SIG-M5 treated with dmso at 0.1 percent for 504 hours (cell line): Measurements from ENCODE around the gene CERS6.
"Not testable (repeated sequence)": the region's sequence is repeated elsewhere in the genome, so short reads cannot be mapped to it uniquely, and the experiment has no call there.

Experiments
- DNase-seq: peaks from one replicate; lab custom pipeline; 2025; ENCODE audit not compliant: unreplicated experiment; lab: John Stamatoyannopoulos, UW

Gene CERS6

GRCh38 chr2:168495524-168495923, 39.5 kb downstream of the CERS6 start:
- no peak for DNase-seq

DNA sequence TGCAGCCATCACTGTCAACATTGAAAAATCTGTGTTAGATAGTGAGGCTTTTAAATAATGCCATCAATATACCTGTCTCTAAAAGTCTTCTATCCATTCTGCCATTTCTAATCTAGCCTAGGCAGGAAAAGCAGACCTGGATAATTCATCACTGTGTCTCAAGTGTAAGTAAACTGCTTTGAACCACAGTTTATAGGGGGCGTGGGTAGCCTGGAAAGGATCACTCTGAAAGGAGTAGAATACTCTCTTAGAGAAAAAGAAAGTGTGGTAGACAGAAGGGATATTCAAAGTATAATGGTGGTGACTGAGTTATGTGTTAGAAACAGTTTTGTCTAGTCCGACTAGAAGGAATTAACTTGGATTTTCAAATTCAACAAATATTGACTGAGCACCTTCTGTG, 40.8 kb downstream of the CERS6 start:
- no peak for DNase-seq

- no peak for DNase-seq
Measured at GRCh38 chr2:168499500-168499899, 43.4 kb downstream of the CERS6 start.

DNA sequence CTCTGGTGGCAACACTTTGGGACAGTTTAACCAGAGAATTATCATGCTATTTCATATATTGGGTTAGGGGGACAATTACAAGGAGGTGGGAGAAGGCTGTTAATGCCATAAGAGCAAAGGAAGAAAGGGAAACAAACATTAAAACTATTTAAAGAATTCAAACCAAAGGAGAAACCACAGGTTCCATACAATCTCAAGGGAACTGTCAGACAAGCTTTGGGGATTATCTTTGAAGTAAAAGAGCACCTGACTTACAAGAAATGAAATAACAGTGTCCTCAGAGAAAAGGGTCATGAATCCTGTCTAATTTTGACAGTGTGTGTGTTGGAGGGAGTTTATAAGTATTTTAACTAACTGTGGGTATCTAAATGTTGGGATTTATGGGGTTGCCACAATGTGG, 44.4 kb downstream of the CERS6 start:
- no peak for DNase-seq

DNA sequence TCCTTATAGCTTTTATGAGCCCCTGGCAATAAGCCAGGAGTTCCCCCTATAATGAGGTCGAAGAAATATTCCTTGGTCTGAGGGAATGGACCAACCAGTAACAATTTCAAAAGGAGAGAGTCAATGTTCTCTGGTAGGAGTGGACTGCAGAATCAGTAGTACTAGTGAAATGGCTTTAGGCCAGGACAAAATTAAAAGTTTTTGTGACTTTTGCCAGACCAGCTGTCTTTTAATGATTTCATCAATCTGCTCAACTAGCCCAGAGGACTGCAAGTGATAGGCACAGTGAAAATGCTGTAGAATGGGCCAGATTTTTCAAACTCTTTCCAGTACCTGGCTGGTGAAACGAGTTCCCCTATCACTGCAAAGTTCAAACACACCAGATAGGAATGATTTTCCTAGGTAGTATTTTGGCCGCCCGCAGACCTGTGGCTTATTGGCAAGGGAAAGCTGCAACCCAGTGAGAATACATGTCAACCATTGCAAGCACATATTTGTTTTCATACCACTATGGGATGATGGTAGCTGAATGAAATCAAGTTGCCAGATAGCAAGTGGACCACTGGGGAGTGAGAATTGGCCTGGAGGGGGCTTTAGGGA, 45.5 kb downstream of the CERS6 start:
- DNase-seq = no peak

GRCh38 chr2:168502852-168503251, 46.8 kb downstream of the CERS6 start:
- not testable (repeated sequence) for DNase-seq

DNA sequence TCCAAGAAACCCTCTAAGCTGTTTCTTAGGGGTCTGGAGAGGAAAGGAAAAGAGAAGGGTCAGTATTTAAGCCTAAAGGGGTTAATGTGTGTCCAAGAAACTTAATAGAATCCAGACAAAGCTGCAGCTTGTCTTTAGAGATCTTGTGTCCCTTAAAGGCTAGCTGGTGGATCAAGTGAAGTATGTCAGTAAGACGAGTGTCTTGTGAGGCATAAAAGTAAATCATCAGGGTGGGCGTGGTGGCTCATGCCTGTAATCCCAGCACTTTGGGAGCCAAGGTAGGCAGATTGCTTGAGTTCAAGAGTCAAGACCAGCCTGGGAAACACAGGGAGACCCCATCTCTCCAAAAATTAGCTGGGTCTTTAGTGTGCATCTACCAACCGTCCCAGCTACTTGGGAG, 47.8 kb downstream of the CERS6 start:
- DNase-seq = no peak

DNA sequence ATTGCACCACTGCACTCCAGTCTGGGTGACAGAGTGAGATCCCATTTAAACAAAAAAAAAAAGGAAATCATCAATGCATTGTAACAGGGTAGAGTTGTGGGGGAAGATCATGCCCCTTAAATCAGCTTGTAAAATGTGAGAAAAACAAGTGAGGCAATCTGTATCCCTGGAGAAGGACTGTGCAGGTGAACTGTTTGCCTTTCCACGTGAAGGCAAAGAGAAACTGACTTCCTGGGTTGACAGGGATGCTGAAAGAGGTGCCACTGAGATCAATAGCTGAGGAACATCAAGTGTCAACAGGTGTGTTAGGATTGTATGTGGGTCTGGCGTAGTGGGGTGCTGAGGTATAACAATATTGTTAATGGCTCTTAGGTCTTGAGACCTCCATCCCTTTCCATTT, 48.3 kb downstream of the CERS6 start:
- DNase-seq = no peak

DNA sequence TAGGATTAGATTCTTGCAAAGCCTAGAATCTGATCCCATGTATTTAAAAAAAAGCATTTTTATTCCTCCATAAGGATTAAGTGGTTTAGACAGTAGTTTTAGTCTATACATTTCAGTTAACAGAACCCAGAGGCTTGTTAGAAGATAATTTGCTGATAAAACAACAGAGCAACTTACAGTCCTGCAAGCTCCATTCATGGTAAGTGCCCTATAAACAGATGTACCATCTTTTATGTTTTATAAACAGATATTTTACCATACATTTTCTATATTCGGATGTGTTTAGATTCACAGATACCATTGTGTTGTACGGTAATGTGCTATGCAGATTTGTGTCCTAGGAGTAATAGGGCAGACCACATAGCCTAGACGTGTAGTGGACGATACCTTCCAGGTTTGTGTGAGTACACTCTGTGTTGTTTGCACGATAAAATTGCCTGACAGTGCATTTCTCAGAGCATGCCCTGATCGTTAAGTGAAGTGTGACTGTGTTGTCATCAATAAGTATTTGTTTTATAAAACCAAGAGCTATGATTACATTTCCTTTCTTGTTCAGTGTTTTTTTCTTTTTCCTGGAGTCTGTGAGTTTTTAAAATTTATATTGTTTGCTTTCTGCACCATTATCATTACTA, 54.2 kb downstream of the CERS6 start:
- DNase-seq = no peak

DNA sequence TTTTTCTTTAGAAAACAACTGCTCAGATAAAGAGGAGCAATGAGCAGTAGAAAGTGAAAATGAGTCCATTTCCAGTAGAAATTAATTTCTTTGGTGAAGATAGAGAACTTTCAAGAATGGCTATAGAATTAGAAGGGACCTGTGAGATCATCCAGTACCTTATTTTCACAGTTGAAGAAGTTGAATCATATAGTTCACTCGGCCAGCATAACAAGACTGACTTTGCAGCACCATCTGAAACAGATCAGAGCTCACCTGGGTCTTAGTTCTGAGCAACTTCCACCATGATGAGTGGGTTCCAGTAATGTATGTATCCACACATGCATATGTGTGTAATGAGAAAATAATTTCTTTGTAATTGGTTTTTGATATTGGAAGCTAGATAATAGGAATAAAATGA, 58.6 kb downstream of the CERS6 start:
- no peak for DNase-seq

DNA sequence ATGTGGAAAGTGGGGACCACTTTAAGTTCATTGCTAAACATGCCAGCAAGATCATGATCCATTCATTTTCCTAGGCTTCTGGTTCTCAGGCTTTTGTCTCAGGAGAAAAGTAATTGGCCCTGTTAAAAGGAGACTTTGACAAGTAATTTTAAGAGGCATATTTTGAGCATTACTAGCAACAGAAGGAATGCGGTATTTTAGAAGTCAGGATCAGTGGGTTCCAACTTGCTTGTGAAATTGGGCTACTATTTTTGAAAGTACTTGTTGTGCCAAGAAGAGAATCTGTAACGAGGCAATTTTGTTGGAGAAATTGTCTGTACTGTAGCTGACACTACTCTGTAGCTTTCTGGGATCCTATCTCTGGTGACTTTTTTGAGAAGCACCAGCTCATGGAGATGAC, 59.4 kb downstream of the CERS6 start:
- no peak for DNase-seq

DNA sequence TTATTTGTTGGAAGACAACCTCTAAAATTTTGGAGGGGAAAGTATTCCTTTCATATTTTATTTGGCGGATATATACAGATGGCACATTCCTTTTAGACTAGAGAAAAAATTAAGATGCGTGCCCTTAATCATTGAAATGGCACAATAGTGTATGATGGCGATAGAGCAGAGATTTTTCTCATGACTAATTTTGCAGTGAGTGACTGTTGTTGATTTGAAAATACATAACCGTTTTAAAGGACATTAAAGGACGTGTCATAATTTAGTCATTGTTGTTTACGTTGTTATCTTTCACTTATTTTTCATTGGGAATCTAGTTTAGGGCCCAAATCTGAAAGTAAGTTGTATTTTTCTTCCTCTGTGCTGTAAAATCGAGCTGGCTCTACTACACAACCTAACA, 61.7 kb downstream of the CERS6 start:
- no peak for DNase-seq

- no peak for DNase-seq
Measured at GRCh38 chr2:168518555-168519066, 62.5 kb downstream of the CERS6 start.

DNA sequence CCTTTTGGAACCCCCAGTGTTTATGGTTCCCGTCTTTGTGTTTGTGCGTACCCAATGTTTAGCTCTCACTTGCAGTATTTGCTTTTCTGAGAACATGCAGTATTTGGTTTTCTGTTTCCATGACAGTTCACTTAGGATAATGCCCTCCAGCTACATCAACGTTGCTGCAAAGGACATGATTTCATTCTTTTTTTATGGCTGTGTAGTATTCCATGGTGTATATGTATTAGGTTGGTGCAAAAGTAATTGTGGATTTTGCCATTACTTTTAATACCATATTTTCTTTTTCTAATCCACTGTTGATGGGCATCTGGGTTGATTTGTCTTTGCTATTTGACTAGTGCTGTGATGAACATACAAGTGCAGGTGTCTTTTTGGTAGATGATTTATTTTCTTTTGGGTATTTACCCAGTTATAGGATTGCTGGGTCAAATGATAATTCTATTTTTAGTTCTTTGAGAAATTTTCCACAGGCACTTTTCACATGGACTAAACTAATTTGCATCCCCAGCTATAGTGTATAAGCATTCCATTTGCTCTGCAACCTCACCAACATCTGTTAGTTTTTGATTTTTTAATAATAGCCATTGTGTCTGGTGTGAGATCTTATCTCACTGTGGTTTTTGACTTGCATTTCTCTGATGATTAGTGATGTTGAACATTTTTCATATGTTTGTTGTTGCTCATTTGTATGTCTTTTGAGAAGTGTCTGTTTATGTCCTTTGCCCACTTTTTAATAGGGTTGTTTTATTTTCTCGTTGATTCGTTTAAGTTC, 63.6 kb downstream of the CERS6 start:
- DNase-seq = no peak

DNA sequence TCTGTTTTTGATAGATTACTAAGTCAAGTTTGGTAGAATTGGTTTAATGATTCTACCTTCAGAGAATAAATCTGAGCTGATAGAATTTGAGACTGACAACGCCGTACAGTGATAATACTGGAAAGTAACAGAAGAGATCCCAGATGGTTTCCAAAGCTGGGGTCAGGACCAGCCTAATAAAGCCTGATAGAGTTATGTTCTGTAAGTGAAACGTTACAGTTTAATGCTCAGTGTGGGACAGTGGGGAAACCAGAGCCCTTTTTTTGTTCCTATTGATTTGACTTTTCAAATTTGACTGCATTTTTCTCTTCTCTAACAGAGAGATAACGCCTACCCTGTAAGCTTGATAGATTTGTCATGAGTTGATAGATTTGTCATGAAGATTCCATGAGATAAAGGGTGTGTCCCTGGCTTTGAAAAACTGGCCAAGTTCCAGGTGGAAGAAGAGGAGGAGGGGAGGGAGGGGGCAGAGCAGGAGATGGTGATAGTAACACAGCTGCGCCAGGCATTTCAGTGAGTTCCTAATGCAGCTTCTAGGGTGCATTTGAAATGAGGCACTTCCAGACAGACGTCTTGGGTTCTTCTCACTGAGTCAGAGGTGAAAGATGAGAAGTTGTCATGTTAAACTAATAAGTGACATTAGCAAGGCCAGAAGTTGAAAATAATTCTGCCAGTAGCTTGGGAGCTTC, 65.1 kb downstream of the CERS6 start:
- DNase-seq = no peak

DNA sequence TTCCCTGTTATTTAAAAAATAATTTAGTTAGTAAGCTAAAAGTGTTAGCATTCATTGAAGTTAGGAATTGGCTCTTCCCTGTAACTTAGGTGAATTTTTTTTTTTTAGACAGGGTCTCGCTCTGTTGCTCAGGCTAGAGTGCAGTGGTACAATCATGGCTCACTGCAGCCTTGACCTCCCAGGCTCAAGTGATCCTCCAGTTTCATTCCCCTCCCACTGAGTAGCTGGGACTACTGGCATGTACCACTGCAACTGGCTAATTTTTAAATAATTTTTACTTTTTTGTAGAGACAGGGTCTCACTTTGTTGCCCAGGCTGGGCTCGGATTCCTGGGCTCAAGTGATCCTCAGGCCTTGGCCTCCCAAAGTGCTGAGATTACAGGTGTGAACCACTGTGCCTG, 66.4 kb downstream of the CERS6 start:
- DNase-seq = no peak

GRCh38 chr2:168524005-168524404, 67.9 kb downstream of the CERS6 start:
- no peak for DNase-seq

GRCh38 chr2:168525020-168525419, 68.9 kb downstream of the CERS6 start:
- no peak for DNase-seq

DNA sequence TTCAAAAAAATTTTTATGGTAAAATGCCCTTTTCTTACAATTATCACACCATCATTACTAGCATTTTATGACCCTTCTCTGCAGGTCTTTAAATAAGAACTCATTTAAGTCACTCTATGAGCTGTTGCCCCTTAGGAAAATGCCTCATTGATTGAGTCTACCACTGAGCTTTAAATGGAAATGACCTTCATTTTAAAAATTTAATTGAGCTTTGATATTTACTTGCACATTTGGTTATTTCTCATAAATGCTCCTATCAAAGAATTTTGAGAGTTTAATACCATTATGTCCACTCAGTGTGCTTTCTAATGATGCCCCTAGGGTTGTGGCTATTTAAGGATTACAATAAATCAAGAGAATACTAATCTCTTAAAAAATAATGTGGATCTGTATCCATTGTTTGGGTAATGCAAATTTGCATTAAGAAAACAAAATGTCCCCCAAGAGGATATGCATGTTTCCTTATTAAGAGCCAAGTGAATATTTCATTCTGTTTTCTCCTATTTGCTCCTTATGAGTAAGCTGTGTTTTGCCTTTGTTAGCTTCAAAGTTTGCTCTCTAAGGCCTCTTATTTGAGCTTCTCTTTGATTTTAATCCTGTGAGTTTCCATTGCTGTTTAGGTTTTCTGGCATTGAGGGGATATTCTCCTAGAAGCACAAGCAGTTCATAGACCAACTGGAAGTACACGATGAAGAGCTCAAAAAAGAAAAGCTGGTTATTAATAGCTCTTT, 69.8 kb downstream of the CERS6 start:
- DNase-seq = no peak

DNA sequence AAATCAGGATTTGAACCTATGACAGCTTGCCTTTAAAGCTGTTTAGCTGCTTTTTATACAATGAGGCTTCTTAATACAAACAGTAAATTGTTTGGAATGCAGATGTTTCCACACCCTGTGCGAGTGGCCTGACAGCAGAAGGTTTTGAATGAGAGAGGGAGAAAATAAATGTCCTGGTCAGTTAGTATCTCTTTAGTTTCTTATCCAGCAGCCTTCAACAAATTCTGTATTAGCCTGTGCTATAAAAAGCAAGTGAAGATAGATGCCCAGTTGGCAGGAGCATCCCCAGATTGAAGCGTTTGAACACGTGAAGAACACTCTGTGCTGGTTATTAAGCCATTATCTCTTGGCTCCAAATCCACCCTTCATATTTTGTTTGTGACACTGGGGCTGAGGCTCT, 70.6 kb downstream of the CERS6 start:
- DNase-seq = no peak

DNA sequence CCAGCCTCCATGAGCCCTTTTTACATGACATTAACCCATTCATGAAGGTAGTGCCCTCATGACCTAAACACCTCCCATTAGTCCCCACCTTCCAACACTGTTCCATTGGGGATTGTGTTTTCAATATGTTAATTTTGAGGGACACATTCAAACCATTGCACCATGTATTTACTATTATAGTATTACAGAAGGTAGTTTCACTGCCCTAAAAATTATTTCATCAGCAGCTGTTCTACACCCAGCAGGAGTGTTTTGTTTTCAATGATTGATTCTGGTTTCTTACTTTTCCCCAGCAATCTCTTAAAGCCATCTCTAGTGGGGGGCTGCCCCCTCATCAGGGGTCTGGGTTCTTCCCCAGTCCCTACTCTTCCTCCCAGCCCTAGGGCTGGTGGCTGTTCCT, 71.9 kb downstream of the CERS6 start:
- no peak for DNase-seq
